NCI-H1048 (cell line): ENCODE measurements around the gene KANSL1.
"Not testable (repeated sequence)": the region's sequence is repeated elsewhere in the genome, so short reads cannot be mapped to it uniquely, and the experiment has no call there.

Source experiments
- DNase-seq: peaks from one replicate; lab custom pipeline; 2025; lab: John Stamatoyannopoulos, UW

KANSL1 gene

GRCh38 chr17:46192189-46192438, 1.1 kb downstream of the KANSL1 start:
- DNase-seq, result no peak

GRCh38 chr17:46191322-46192188, 1.7 kb downstream of the KANSL1 start:
- no peak for DNase-seq

- DNase-seq, result no peak
These were observed 2.5 kb downstream of the KANSL1 start for GRCh38 chr17:46190763-46191162.

- not testable (repeated sequence) for DNase-seq
These were observed 6.4 kb downstream of the KANSL1 start for GRCh38 chr17:46186827-46187235.

DNA sequence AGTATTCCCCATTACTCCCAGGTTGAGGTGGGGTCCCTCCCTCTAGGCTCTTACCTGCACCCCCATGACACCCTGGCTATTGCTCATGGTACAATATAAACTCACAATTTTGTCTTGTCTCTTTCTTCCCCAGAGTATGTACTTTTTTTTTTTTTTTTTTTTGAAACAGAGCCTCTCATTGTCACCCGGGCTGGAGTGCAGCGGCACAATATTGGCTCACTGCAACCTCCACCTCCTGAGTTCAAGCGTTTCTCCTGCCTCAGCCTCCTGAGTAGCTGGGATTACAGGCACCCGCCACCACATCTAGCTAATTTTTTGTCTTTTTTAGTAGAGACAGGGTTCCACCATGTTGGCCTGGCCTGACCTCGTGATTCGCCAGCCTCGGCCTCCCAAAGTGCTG, 8.5 kb downstream of the KANSL1 start:
- DNase-seq, result no peak

DNA sequence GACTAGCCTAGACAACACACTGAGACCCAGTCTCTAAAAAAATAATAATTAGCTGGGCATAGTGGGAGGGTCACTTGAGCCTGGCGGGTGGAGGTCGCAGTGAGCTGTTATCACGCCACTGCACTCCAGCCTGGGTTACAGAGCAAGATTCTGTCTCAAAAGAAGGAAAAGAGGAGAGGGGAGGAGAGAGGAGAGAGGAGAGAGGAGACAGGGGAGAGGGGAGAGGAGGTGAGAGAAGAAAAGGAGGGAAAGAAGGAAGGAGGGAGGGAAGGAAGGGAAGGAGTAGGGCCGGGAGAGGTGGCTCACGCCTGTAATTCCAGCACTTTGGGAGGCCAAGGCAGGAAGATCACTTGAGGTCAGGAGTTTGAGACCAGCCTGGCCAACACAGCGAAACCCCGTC, 9.8 kb downstream of the KANSL1 start:
- DNase-seq, result not testable (repeated sequence)

GRCh38 chr17:46182961-46183360, 10.3 kb downstream of the KANSL1 start:
- no peak for DNase-seq

- no peak for DNase-seq
These were observed 11.3 kb downstream of the KANSL1 start for GRCh38 chr17:46181940-46182339.

GRCh38 chr17:46181316-46181715, 11.9 kb downstream of the KANSL1 start:
- DNase-seq, result not testable (repeated sequence)

GRCh38 chr17:46180892-46181274, 12.3 kb downstream of the KANSL1 start:
- no peak for DNase-seq

DNA sequence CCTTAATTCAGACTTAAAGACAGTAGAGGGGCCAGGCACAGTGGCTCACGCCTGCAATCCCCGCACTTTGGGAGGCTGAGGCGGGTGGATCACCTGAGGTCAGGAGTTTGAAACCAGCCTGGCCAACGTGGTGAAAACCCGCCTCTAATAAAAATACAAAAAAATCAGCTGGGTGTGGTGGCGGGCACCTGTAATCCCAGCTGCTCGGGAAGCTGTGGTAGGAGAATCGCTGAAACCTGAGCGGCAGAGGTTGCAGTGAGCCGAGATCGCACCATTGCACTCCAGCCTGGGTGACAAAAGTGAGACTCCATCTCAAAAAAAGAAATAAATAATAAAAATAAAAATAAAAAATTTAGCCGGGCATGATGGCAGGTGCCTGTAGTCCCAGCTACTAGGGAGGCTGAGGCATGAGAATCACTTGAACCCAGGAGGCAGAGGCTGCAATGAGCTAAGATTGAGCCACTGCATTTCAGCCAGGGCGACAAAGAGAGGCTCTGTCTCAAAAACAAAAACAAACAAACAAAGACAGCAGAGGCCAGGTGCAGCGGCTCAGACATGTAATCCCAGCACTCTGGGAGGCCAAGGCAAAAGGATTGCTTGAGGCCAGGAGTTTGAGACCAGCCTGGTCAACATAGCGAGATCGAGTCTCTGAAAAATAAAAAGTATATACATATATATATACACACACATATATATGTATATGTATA, 12.9 kb downstream of the KANSL1 start:
- DNase-seq, result not testable (repeated sequence)

DNA sequence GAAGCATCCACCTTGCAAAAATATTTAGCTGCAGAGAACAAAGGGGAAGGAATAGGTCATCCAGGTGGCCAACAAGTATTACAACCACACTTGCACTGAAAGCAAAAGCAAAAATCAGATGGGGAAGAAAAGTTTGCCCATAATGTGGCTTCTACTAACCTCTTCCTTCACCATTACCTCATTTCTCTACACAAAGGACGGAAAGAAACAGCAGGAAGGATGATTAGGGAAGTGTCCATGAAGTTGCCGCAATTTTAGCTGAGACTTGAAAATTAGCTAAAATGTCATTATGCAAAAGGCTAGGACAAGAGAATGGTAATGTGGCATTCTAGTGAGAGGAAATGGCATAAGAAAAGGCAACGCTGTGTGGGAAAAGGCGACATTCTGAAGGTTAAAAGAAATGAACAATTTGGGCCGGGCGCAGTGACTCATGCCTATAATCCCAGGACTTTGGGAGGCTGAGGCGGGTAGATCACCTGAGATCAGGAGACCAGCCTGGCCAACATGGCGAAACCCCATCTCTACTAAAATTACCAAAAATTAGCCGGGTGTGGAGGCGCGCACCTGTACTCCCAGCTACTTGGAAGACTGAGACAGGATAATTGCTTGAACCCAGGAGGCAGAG, 13.7 kb downstream of the KANSL1 start:
- no peak for DNase-seq

GRCh38 chr17:46178550-46179214, 14.5 kb downstream of the KANSL1 start:
- no peak for DNase-seq

GRCh38 chr17:46176975-46177374, 16.3 kb downstream of the KANSL1 start:
- DNase-seq, result no peak

GRCh38 chr17:46175891-46176290, 17.3 kb downstream of the KANSL1 start:
- no peak for DNase-seq

- no peak for DNase-seq
These were observed 20.1 kb downstream of the KANSL1 start for GRCh38 chr17:46173153-46173552.

DNA sequence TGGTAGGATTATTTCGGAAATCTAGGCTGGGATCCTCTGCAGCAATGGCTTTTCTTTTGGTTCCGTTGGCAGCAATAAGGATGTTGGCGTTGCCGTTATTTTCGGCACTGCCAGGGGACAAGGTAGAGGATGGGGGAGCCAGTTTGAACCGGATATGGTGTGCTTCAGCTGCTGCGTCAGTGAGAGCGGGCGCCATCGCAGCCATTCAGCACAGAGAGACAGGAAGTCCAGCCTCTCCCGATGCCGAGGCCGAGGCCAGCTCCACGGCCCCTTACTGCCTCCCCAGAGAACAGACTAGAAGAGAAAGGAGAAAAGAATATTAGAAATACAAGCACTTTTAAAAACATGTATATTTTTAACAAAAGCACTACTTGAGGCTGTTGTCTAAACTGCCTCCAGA, 21.3 kb downstream of the KANSL1 start:
- no peak for DNase-seq

DNA sequence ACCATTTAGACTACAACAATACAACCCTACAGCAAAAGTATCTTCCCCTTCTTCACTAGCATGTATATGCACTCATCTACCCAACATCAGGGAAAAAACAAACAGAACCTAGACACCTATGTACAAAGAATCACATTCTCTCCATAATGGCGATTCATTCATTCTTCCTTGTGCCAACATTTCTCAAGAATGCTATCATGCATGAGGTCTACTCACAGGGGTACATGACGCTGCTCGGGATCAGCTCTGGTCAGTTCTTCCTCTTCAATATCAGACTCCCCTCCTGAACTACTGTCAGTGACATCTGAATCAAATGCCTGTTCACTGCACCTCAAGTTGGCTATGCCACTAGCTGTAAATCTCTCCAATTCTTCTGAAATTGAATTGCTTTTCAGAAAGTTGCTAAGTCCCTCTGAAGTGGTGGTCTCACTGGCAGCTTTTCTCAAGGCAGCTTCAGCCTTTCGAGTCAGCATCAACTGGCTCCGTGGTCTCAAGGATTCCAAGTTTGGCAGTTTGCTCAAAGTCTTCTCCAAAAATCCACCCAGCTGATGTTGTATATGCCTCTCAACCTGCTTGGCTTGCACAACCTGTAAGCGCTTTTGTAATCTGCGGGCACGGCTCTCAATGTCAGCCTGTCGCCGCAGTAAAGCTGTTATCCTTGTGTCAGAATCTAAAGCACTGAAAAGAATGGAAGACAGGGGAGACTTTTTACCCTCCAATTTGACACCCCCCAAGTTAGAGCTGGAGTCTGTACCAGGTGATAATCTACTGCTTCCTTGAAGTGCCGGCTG, 22.4 kb downstream of the KANSL1 start:
- no peak for DNase-seq

DNA sequence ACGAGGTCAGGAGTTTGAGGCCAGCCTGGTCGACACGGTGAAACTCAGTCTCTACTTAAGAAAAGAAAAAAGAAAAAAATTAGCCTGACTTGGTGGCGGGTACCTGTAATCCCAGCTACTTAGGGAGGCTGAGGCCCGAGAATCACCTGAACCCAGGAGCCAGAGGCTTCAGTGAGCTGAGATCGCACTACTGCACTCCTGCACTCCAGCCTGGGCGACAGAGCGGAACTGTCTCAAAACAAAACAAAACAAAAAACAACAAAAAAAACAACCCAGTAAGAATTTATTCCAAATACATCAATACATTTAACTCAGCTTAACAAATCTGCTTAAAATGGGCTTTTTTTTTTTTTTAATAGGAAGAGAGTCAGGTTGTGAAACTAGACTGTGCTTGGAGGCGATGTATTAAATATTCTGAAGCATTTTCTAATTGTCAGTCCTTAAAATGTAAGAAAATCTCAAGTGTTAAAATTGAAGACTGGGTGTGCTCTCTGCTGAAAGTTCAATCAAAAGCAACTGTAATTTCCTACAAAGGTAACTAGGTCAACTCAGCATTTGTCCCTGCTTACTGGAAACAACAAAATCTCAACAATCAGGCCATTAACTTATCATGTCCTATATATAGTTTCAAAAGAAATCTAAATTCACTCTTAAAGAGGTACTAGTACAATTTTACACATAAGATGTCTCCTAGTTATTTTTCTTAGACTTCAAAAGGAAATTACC, 23.2 kb downstream of the KANSL1 start:
- no peak for DNase-seq

DNA sequence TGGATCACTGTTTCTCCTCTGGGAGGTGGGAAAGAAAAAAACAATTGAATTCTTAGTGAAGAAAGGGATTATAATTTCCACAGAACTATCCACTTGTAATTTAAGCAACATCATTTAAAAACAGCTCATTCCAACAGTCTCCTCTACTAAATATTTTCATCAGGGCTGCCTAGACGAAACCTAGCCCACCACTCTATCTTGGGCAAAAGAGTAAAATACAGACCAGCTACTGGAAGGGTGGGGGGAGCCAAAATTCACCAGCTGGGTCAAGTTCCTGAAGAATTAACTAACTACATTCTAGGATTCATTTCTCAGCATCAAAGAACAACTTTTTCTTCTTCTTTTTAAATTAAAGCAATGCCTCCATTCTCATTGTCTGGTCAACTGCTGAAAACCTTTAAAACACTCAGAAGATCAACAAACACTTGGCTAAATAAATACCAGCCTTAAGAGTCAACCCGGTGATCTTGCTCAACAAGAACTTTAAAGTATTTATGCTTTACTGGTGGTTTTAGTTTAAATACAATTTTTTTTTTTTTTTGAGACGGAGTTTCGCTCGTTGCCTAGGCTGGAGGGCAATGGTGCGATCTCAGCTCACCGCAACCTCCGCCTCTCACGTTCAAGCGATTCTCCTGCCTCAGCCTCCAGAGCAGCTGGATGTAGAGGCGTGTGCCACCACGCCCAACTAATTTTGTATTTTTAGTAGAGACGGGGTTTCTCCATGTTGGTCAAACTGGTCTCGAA, 25.2 kb downstream of the KANSL1 start:
- DNase-seq, result no peak
